ENCODE data around the gene CRISPLD2.

CRISPLD2 gene

GRCh38 chr16:84913315-84913714, 93.5 kb downstream of the CRISPLD2 start:
- no peak for DNase-seq (ENCODE audit: low read depth)

- DNase-seq (ENCODE audit: low read depth) = no peak
These were observed 94.5 kb downstream of the CRISPLD2 start for GRCh38 chr16:84914273-84914672.

GRCh38 chr16:84916178-84916577, 96.4 kb downstream of the CRISPLD2 start:
- no peak for DNase-seq (ENCODE audit: low read depth)

GRCh38 chr16:84916850-84917249, 97.1 kb downstream of the CRISPLD2 start:
- DNase-seq (ENCODE audit: low read depth) = no peak

GRCh38 chr16:84917492-84917891, 97.7 kb downstream of the CRISPLD2 start:
- DNase-seq (ENCODE audit: low read depth) = no peak

GRCh38 chr16:84918006-84918909, 98.5 kb downstream of the CRISPLD2 start:
- DNase-seq (ENCODE audit: low read depth) = no peak

GRCh38 chr16:84919269-84919668, 99.5 kb downstream of the CRISPLD2 start:
- no peak for DNase-seq (ENCODE audit: low read depth)

- DNase-seq (ENCODE audit: low read depth) = no peak
These were observed 99.9 kb downstream of the CRISPLD2 start for GRCh38 chr16:84919708-84920107.

GRCh38 chr16:84920333-84920732, 100.5 kb downstream of the CRISPLD2 start:
- no peak for DNase-seq (ENCODE audit: low read depth)

- DNase-seq (ENCODE audit: low read depth) = no peak
These were observed 102.8 kb downstream of the CRISPLD2 start for GRCh38 chr16:84922351-84923120.

- DNase-seq (ENCODE audit: low read depth) = no peak
These were observed 104.7 kb downstream of the CRISPLD2 start for GRCh38 chr16:84924331-84925091.

GRCh38 chr16:84925092-84925772, 105.4 kb downstream of the CRISPLD2 start:
- peak; percentile 42 for DNase-seq (ENCODE audit: low read depth)

- no peak for DNase-seq (ENCODE audit: low read depth)
These were observed 106.1 kb downstream of the CRISPLD2 start for GRCh38 chr16:84925773-84926372.

- DNase-seq (ENCODE audit: low read depth) = no peak
These were observed 106.7 kb downstream of the CRISPLD2 start for GRCh38 chr16:84926462-84926861.

GRCh38 chr16:84927621-84928591, 108.1 kb downstream of the CRISPLD2 start:
- no peak for DNase-seq (ENCODE audit: low read depth)

- DNase-seq (ENCODE audit: low read depth) = no peak
These were observed 109.1 kb downstream of the CRISPLD2 start for GRCh38 chr16:84928679-84929420.

GRCh38 chr16:84929421-84930297, 109.9 kb downstream of the CRISPLD2 start:
- DNase-seq (ENCODE audit: low read depth) = no peak
